Mesangial cell (primary cell): ENCODE results near the gene EPDR1. TPM values are rescaled to one million over a fixed set of nuclear protein-coding genes. Genes with fewer than 3 reads are reported as not detected.

Experiments
- total RNA-seq: library from RNA; depleted of rRNA; stranded (reverse); fragments of >200 nt; gene quantifications from 2 replicates; pipeline ENCODE4 v1.2.3, GENCODE V29; 2015

EPDR1 gene
- total RNA-seq: 34.5 and 53.1 TPM in 2 replicates

DNA sequence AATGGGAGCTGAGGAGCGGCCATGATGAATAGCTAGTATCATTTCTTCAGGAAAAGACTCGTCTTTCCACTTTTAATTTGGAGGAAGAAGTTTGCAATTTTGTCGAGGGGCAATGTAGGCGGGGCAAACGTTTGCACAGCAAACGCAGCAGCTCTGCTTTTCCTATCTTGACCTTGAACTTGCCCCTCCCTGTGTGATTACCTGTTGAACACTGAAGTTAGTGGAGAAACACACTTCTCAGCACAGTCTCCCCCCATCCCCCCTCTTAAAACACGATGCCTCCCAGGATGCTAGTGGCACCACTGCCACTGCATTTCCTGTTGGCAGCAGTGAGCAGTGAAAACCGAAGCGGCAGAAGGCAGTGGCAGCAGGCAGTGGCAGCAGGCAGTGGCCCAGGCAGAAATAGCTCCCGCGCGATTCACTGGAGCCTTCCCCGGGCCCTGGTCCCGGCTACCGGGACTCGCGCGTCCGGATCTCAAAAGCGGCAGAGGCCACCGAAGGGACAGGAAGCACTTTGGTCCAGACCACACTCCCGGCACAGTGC lies at the start of gene EPDR1:
Gene EPDR1 (plus strand): TSS at position 336 of the 544 bp plus-strand sequence. CDS start 300 bp downstream, outside the sequence.

DNA sequence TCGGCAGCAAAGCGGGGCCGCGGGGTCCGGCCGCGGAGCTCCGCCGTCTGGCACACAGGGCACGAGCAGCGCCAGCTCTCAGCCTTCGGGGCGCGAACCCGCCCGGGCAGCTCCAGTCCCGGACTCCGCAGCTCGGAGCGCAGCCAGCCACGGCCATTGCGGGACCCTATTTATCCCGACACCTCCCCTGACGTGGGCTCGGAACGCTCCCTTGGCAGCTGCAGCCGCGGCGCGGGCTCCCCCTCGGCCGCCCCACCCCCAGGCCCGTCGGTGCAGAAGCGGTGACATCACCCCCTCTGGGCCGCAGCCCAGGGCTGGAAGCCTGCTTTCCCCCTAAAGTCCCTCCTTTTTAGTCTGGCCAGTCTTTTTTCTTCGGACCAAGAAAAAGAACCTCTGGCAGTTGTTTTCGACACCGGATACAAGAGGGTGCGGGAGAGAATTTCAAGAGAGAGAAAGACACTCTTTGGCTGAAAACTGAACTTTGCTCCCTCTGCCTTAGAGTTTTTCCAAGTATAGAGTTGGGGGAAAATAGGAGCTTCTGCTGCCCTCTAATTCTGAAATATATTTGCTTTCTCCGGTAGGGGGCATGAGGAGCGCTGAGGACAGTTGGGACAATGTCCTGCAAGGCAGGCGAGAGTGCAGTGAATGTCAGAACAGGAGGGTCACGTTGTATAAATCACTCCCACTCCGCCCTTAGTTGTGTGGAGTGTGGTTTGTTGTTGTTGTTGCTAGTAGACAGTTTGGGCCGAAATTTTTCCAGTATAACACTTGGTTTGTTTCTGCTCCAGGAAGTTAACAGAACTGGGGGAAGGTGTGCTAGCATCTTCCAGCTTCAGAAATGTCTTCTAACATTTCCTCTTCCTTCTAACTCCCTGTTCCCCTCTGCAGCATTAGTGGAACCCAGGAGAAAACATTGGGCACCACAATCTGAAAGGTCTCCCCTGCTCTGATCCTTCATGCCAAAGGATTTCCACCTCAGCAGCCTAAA lies 3.5 kb upstream of the EPDR1 start, which contains the start of gene SFRP4:
Gene SFRP4 (minus strand): TSS at position 145 of the 988 bp plus-strand sequence. CDS start 280 bp downstream, outside the sequence.

Other genes starting within 250 kb of the EPDR1 start
- not detected in 2 replicates for gene GPR141, start 236.9 kb upstream of the EPDR1 start, total RNA-seq
- gene NME8, start 72.0 kb upstream of the EPDR1 start, total RNA-seq: not detected in 2 replicates
- 0.33 and 27.4 TPM in 2 replicates for gene SFRP4, start 3.8 kb upstream of the EPDR1 start, total RNA-seq